Lower leg skin (tissue), 3 donors: Measurements from ENCODE around the gene OR2T3.
"Not testable (repeated sequence)": the region's sequence is repeated elsewhere in the genome, so short reads cannot be mapped to it uniquely, and the experiment has no call there.

ENCODE experiments used
- POLR2A ChIP-seq, 2 donors: fragments of 450-650 bp; IDR thresholded peaks; one replicate each; pipeline ENCODE4 v1.6.1; 2016 to 2017; ENCODE audit warnings: antibody characterized with exemption in 2 of 2, mild to moderate bottlenecking in 1 of 2, moderate library complexity in 1 of 2
- TF ChIP-seq, protein P1 (sequence below), 3 donors: fragments of 450-650 bp; IDR thresholded peaks; one replicate each; pipeline ENCODE4 v1.5.1; 2016; ENCODE audit warnings: antibody characterized with exemption in 3 of 3, mild to moderate bottlenecking in 3 of 3, moderate library complexity in 2 of 3

DNA sequence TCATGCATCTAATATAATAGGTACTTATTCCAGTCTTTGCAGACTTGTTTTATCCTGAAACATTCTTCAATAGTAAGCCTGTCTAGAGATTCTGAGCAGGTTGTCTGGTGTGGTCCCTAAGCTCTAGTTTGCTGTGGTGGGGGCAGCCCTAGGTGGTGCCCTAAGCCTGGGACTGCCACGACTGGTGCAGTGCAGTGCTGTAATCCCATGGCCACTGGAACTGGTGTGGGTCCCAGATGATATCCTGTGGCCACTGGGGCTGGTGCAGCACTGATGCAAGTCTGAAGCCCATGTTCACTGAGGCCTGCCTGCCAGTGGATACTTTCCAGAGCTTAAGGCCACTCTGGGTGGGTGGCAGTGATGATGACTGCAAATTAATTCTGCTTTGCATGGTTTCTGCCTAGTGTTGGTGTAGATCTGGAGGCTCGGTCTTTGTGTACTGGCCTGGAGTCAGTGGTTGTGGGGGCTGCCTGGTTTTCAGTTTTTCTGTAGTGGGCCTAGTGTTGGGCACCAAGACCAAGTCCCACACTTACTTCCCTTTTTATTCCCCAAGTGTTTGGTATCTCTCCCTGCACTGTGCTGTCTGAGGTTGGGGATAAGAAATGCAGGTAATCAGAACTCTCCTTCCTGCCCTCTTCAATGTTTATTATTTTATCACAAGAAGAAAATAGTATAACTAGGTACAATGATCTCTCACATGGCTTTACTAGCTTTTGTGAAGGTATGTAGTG lies 27.3 kb downstream of the OR2T3 start:
- TF ChIP-seq, protein P1, sequence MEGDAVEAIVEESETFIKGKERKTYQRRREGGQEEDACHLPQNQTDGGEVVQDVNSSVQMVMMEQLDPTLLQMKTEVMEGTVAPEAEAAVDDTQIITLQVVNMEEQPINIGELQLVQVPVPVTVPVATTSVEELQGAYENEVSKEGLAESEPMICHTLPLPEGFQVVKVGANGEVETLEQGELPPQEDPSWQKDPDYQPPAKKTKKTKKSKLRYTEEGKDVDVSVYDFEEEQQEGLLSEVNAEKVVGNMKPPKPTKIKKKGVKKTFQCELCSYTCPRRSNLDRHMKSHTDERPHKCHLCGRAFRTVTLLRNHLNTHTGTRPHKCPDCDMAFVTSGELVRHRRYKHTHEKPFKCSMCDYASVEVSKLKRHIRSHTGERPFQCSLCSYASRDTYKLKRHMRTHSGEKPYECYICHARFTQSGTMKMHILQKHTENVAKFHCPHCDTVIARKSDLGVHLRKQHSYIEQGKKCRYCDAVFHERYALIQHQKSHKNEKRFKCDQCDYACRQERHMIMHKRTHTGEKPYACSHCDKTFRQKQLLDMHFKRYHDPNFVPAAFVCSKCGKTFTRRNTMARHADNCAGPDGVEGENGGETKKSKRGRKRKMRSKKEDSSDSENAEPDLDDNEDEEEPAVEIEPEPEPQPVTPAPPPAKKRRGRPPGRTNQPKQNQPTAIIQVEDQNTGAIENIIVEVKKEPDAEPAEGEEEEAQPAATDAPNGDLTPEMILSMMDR (IDR thresholded peaks at IDR 0.05), result not testable (repeated sequence)
- not testable (repeated sequence) for TF ChIP-seq POLR2A (IDR thresholded peaks at IDR 0.05)
